ENCODE data around the gene PAGR1. TPM values are rescaled to one million over a fixed set of nuclear protein-coding genes. Genes with fewer than 3 reads are reported as not detected.

PAGR1 gene
- total and polyA plus RNA-seq, 2 of the 13 experiments (the other 11 are each of a cell fraction or from before 2014, with no cell fraction given): 9.8 to 66.4 TPM

DNA sequence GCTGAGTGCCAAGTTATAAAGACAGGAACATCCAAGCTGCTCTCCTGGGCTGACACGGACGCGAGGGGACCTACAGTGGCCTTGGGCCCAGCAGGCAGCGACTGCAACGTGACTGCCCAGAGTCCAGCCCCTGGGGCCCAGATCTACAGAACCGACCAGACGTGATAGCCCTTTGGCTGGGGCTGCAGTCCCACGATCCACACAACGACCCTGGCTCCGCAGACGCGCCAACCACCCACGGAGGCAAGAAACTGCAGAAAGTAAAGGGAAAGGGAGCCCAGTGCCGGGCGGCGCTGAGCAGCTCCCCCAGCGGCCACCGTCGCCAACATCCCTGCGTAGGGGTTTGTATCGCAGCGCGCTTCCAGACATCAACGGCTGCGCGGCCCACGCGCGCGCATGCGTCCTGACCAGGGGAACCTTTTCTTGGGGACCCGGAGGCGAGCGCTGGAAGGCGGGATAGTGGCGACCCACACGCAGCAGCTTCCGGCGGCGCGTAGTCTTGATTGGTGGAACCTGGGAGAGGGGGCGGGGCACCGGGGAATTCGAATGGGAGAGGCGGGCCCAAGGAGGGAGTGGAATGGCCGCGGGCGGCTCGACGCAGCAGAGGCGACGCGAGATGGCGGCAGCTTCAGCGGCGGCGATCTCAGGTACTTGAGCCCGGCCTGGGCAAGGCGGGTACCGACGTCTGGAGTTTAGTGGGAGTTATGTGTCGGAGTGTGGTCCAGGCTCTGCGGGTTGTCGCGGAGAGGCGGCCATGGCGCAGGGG is 25.6 kb upstream of the PAGR1 start, which contains the start of gene KIF22:
TSS of gene KIF22 (plus strand) at position 569 of the 766 bp plus-strand sequence. CDS start at position 578, 9 bp downstream.
- Histone ChIP-seq H3K4me1 (ENCODE audit: insufficient read depth, low read length) (peaks cover 62% of the 10 kb centered on the region), H3K4me3 (replicated peaks in 1 of 3; ENCODE audit: insufficient read depth in 1 of 3, low read depth in 2 of 3, low read length in 3 of 3) (peak within 1 kb of the TSS; percentile 77 to 97 (median 84)), H3K4me2 (ENCODE audit: low read depth, low read length) (peak within 1 kb of the TSS; percentile 99), H3K27ac (ENCODE audit: extremely low read length, insufficient read depth, low read length) (peak within 1 kb of the TSS; percentile 83), H2AFZ (ENCODE audit: low read length) (peak within 1 kb of the TSS; percentile 50), H3K27me3 (ENCODE audit: control insufficient read depth in 1 of 2, insufficient read depth in 2 of 2, low read length in 2 of 2) (no peaks in the 10 kb centered on the region; a peak in 1 of 5 replicates), H4K20me1 (ENCODE audit: insufficient read depth, low read length) (no peaks in the 10 kb centered on the region), H3K79me2 (ENCODE audit: insufficient read depth, low read length) (peaks cover 47% of the 10 kb centered on the region), H3K9ac (ENCODE audit: insufficient read depth, low read depth, low read length) (peak within 1 kb of the TSS; percentile 97), H3K36me3 (replicated peaks in 1 of 2; ENCODE audit: control insufficient read depth in 1 of 2, insufficient read depth in 2 of 2, low read length in 2 of 2) (peaks cover 0 to 5% of the 10 kb centered on the region in 2 experiments; a peak in 4 of 5 replicates), H3K9me3 (ENCODE audit: low read length) (no peaks in the 10 kb centered on the region)
- intact Hi-C loops (cut with micrococcal nuclease; ENCODE audit: unreplicated experiment) (loop anchor here (1.0 to 5.0 kb wide), 2 partner anchors 15 to 53 kb away; no protein-coding TSS in a partner anchor), in situ Hi-C loops (cut with HindIII; ENCODE audit: extremely low pct_ligation_motif_present, low pct_unique_long_range_greater_than_20kb) (no loop called here)
- under 1% methylated on average over 55 of the region's 67 CpGs for WGBS (ENCODE audit: low lambda C conversion rate)
- ChIA-PET POLR2A (interaction anchor here (0.6 to 4.0 kb wide), 28 partner anchors 10 to 275 kb away, joined by 3 to 37 read pairs (median 5); partner anchors contain the start of genes ALDOA, ASPHD1, MAZ and MVP), CTCF (ENCODE audit: low intra/inter-chr PET ratio, low total read pairs) (interaction anchor here (0.8 to 1.7 kb wide), 3 partner anchors 26 to 61 kb away, joined by 3 to 4 read pairs (median 3); partner anchors contain the start of gene PAGR1)
- FAIRE-seq: peak; percentile 34
- BruUV-seq (replicated peaks): TSS peak; percentile 98
- DNase-seq (ENCODE audit: low spot score): peak; percentile 98
- peak; percentile 95 for ATAC-seq
- TF ChIP-seq ZNF776 (CRISPR knock-in tag; IDR thresholded peaks at IDR 0.05) (peak; percentile 96; the same call in 1 of the 2 replicates), ZNF558 (CRISPR knock-in tag; IDR thresholded peaks at IDR 0.05; ENCODE audit: borderline replicate concordance) (peak; percentile 81; the same call in 1 of the 2 replicates), SP5 (CRISPR knock-in tag; IDR thresholded peaks at IDR 0.05; ENCODE audit: borderline replicate concordance, low read depth) (peak; percentile 99), GPN1 (CRISPR knock-in tag; IDR thresholded peaks at IDR 0.05; ENCODE audit: borderline replicate concordance) (no peak; the same call in 1 of the 2 replicates), JARID2 (CRISPR knock-in tag; IDR thresholded peaks at IDR 0.05; ENCODE audit: insufficient replicate concordance) (peak; percentile 87), SALL2 (CRISPR knock-in tag; IDR thresholded peaks at IDR 0.05) (peak; percentile 85; the same call in 1 of the 2 replicates), CENPBD1 (CRISPR knock-in tag; IDR thresholded peaks at IDR 0.05; ENCODE audit: borderline replicate concordance, low read depth) (no peak), ZMYM3 (CRISPR knock-in tag; IDR thresholded peaks at IDR 0.05) (peak; percentile 89), NFYB (CRISPR knock-in tag; IDR thresholded peaks at IDR 0.05) (peak; percentile 99), ZMAT3 (CRISPR knock-in tag; conservative IDR thresholded peaks at IDR 0.05) (peak; percentile 80), ZNF235 (CRISPR knock-in tag; IDR thresholded peaks at IDR 0.05; ENCODE audit: borderline replicate concordance) (peak; percentile 9), RBFOX2 (IDR thresholded peaks at IDR 0.05; ENCODE audit: low read depth, low read length) (peak; percentile 97), GTF3A (CRISPR knock-in tag; conservative IDR thresholded peaks at IDR 0.05) (no peak), ZNF777 (CRISPR knock-in tag; IDR thresholded peaks at IDR 0.05) (peak; percentile 63; the same call in 1 of the 2 replicates), ZNF781 (CRISPR knock-in tag; IDR thresholded peaks at IDR 0.05; ENCODE audit: borderline replicate concordance, not compliant biosample characterization) (peak; percentile 95), ZGPAT (CRISPR knock-in tag; IDR thresholded peaks at IDR 0.05) (peak; percentile 97), SMAD9 (CRISPR knock-in tag; IDR thresholded peaks at IDR 0.05) (peak; percentile 46), USF2 (IDR thresholded peaks at IDR 0.05; ENCODE audit: low read depth, low read length) (no peak), USF2 (CRISPR knock-in tag; IDR thresholded peaks at IDR 0.05; ENCODE audit: borderline replicate concordance) (peak; percentile 24; the same call in 1 of the 2 replicates), SETDB1 (CRISPR knock-in tag; IDR thresholded peaks at IDR 0.05; ENCODE audit: borderline replicate concordance) (no peak; the same call in 1 of the 2 replicates)

All from HepG2 (cell line).